Activated CD4-positive, alpha-beta T cell treated with anti-CD3 and anti-CD28 coated beads, Interleukin-2, Interleukin-6, amounts not matched to agents 100 ng/mL and 50 ng/mL, durations not matched to agents 16 hours and 8 hours (primary cell): Measurements from ENCODE around the gene LCNL1.

ENCODE experiments used
- DNase-seq: peaks from one replicate; pipeline ENCODE4 v3.0.0-alpha.2; 2020

LCNL1 gene

DNA sequence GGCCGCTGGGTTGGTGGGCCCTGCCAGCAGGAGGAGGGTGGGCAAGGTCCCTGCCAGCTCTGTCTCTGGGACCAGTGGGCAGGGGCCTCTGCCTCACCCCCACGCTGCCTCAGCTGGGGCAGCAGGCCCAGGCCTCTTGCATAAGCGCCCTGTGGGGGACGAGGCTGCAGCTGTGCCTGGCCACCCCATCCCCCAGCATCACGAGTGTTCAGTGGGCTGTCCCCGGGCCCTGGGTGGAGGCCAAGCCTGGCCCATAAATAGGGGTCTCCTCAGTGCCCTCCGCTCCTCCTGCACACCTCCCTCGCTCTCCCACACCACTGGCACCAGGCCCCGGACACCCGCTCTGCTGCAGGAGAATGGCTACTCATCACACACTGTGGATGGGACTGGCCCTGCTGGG is 5.6 kb upstream of the LCNL1 start, which contains the start of gene PTGDS:
Gene PTGDS, plus strand, starts transcription at position 282 of the 400 bp plus-strand sequence. Its CDS starts 75 bp downstream, at position 357.
- DNase-seq, result no peak

DNA sequence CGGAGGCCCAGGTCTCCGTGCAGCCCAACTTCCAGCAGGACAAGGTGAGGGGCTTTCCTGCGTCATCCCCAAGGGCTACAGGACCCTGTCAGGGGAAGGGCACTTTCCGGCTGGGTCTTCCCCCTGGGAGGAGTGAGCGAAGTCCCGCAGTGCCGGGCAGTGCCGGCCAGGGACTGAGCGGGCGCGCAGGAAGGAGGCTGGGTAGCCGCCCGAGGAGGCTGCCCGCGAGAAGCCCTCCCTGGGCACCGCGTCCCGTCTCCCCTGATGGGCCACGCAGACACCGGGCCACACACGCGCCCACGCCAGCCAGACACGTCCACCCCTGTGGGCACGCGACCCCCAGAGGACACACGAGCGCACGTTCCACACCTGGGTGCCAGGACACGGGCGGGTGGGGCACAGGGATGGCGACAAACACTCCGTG is 5.1 kb upstream of the LCNL1 start:
- DNase-seq, result no peak

DNA sequence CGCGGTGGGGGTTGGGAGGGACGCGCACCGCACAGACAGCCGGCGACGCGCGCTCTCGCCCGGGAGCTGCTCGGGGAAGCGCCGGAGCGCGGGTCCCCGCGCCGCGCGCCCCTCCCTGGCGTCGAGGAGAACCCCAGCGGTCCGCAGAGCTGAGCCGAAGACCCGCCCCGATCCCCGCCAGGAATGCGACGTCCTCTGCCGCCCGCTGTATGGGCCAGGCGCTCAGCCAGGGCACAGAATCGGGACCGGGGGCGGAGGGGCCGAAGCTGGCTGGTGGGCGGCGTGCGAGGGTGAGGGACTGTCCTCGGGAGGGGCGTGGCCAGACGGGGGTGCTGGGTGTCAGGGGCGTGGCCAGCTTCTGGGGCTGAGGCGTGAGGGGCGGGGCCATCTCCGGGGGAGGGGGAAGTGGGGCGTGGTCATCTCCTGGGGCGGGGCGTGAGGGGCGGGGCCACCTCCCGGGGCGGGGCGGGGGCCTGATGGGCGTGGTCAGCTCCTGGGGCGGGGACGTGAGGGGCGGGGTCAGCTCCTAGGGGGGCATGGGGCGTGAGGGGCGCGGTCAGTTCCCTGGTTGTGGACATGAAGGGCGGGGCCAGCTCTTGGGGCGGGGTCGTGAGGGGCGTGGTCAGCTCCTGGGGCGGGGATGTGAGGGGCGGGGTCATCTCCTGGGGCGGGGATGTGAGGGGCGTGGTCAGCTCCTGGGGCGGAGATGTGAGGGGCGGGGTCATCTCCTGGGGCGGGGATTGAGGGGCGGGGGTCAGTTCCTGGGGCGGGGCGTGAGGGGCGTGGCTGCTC is 4.5 kb upstream of the LCNL1 start:
- DNase-seq, result peak; percentile 67

DNA sequence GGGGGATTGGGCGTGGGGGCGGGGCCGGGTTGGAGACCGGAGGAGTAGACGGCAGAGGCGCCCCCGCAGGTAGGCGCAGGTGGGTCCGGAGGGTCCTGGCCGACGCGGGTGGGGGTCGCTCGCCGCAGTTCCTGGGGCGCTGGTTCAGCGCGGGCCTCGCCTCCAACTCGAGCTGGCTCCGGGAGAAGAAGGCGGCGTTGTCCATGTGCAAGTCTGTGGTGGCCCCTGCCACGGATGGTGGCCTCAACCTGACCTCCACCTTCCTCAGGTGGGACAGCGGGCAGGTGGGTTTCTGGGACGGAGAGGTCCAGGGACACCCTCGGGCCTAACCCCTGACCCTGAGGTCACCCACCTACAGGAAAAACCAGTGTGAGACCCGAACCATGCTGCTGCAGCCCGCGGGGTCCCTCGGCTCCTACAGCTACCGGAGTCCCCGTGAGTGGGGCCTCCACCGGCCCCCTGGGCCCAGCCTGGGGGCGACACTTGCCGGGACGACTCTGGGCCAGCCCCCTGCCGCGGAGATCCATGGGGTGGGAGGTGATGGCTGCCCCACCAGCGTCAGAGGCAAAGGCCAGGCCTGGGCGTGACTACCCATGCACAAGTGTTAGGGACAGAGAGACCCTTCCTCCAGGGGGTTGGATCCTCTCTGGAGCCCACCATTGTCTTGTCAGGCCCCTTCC is 3.8 kb upstream of the LCNL1 start:
- no peak for DNase-seq

DNA sequence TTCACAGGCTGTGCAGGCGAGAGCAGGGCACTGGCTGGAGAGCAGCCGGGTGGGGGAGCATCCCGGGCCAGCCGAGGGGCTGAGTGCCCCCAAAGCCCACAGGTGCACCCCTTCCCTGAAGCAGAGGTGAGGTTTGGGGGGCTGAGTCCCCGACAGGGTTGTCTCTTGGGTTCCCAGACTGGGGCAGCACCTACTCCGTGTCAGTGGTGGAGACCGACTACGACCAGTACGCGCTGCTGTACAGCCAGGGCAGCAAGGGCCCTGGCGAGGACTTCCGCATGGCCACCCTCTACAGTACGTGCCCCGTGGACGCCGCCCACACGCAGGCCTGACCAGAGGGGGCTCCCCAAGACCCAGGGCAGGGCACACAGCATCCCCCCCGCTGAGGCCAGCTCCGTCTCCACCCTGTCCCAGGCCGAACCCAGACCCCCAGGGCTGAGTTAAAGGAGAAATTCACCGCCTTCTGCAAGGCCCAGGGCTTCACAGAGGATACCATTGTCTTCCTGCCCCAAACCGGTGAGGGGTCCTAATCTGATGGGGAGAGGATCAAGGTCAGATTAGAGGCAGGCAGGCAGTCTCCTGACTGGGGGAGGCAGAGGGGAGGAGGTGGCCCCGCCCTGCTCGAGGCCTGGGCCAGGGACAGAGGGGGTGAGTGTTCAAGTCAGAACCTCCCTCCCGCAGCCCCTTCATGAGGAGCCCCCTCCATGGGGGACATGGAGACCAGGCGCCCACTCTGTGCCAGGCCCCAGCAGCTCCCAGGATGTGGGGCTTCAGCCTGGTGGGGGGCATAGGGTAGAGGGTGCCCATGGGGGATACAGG is 2.8 kb upstream of the LCNL1 start:
- no peak for DNase-seq

DNA sequence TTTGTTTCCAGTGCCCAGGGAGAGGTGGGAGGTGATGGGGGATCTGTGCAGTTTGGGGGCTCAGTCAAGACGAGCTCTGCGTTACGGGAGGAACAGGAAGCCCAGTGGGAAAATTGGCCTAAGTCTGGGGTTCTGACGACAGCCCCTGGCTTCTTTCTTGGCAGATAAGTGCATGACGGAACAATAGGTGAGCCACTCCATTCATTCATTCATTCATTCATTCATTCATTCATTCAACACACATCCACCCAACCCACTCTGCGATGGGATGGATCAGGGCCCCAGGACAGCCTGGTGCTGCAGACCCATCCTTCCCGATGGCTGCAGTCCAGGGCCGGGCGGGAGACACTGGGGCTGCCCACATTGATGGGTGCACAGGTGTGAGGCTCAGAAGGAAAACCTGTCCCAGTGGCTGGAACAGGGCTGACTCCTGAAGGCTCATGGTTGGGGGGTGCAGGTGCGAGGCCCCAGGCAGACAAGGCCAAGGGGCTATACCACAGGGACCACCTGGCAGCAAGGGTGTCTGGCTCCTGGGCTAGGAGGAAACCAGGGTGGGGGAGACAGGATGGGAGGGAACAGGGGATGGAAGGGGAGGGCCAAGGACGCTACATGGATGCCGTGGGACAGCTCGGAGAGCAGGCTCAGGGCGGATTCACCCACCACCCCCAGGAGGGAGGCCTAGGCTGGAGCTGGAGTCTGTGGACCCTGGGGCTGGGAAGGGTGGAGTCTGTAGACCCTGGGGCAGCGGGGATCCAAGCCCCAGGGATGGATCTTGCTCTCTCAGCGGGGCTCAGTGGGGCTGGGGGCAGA is 1.9 kb upstream of the LCNL1 start:
- DNase-seq, result no peak

DNA sequence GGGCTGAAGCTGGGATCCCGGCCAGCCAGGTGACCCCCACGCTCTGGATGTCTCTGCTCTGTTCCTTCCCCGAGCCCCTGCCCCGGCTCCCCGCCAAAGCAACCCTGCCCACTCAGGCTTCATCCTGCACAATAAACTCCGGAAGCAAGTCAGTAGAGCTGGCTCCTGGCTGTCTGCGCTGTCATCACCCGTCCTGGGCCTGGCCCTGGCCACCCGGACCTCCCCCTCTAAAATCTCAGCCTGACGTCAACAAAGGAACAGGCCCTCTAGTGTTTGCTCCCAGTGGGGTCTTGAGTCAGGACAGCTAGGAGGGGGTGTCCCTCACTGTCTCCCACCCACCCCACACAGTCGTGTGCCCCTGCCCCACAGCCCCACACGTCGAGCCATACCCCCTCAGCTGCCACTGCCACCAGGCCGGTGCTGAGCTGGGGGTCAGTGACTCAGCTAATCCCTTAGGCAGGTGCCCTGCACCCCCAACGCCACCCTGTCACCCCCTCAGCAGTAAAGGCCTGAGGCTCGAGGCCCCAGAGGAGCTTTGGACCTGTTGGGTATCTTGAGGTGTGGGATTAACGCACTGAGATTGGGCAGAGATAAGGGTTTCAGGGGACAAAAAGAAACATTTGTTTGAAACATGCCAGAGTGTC is 1.1 kb upstream of the LCNL1 start:
- DNase-seq, result no peak

DNA sequence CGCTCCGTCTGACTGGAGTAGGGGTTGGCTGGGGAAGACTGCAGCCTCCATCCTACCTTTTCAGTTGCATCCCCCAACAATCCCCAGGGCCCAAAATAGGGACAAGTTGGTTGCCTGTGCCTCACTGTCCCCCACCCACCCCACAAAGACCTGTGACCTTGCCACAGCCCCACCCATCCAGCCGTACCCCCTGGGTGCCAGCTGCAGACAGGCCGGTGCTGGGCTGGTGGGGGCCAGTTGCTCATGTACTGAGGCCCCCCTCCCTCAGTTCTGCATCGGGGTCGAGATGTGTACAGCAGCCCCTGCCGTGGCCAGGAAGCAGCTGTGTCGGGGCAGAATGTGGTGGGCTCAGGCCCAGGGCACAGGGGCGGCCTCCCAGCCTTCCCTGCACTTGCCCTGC is 374 bp downstream of the LCNL1 start:
- no peak for DNase-seq

DNA sequence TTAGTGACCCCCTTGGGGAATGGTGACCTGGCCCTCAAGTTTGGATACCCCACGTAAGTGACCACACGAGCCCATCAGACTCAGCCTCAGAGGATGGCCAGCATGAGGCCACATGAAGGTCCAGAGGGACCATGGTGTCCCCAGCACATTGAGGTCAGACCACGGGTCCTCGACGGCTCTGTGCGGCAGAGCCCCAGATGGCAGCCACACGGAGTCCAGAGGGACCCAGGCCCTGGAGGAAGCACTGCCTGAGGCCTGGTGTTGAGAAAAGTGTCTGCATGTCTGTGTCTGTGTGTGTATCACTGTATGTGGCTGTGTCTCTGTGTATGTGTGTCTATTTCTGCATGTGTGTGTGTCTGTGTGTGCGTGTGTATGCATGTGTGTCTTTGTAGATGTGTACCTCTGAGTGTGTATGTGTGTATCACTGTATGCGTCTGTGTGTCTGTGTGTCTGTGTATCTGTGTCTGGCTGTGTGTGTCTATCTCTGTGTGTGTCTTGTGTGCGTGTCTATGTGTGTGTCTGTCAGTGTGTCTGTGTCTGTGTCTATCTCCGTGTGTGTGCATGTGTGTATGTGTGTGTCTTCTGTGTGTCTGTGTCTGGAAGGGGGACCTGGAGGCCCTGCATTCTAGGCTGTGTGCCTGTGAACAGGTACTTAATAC is 992 bp downstream of the LCNL1 start:
- no peak for DNase-seq

DNA sequence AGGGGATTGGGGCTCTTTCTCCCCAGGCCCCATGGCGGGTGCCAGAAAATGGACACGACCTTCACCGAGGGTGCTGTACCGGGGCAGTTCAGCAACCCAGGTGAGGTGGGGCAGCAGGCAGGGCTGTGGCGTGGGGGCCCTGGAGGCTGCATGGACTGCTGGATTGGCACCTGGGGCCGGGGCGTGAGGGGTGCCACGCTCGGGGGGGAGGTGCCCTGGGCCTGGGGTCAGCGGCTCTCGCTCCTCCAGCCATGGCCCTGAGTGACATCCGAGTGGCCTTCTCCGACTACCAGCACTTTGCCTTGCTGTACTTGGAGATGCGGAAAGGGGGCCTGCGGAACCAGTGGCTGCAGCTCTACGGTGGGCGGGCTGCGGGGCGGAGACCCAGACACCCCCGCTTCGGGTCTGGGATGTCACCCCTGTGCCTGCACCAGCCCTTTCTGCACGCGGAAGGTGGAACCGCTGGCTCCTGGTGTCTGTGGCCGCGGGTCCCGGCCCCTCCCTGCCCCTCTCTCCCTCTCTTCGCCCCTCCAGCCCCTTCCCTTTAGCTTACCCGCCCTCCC is 1.8 kb downstream of the LCNL1 start:
- DNase-seq, result no peak

DNA sequence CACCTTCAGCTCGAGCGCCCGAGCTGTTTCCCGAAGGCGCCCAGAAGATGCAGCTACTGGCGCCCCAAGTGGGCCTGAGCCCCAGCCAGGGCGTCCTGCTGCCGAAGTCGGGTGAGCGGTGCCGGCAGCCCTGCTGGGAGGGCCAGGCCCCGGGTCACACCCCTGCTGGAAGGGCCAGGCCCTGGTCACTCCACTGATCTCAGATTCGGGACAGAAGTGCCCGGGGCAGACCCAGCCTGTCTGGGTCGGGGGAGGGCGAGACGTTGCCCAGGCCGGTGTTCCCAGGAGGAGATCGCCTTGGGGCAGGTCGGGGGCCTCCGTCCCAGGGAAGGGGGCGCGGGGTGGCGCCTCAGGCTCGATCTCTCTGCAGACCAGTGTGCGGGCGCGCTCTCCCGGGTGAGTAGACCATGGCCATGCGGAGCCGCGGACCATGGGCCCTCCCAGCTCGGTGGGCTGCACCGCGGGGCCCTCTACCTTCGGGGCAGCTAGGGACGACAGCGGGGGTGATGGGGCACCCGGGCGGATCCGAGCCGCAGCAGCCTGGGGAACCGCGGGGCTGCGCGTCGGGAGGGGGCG is 2.3 kb downstream of the LCNL1 start:
- no peak for DNase-seq

DNA sequence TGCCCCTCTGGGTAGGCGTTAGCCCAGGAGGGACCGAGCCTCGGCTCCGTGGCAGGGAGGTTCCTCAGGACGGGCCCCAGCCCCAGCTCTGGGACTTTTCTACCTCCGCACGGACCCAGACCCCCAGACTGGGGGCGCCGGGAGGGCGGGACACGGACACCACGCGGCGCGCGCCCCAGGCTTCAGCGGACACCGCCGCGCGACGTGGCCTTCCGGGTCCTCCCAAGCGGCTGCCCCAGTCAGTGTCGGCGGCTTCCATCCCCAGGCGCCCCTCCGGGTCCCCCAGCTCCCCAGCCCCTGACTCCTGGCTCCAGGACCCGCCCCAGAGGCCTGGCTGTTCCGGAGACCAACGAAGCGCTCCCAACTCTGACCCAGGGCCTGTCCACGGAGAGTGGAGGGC is 3.1 kb downstream of the LCNL1 start:
- DNase-seq, result no peak

DNA sequence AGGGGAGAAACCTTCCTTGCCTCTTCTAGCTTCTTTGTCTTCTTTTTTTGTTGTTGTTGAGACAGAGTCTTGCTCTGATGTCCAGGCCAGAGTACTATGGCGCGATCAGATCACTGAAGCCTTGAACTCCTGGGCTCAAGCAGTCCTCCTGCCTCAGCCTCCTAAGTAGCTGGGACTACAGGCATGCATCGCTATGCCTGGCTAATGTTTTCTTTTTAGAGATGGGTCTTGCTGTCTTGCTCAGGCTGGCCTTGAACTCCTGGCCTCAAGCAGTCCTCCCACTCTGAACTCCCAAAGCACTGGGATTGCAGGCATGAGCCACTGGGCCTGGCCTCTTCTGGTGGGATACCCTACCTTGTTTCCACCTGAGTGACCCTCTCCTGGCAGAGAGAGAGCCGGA is 6.1 kb downstream of the LCNL1 start:
- DNase-seq, result no peak

DNA sequence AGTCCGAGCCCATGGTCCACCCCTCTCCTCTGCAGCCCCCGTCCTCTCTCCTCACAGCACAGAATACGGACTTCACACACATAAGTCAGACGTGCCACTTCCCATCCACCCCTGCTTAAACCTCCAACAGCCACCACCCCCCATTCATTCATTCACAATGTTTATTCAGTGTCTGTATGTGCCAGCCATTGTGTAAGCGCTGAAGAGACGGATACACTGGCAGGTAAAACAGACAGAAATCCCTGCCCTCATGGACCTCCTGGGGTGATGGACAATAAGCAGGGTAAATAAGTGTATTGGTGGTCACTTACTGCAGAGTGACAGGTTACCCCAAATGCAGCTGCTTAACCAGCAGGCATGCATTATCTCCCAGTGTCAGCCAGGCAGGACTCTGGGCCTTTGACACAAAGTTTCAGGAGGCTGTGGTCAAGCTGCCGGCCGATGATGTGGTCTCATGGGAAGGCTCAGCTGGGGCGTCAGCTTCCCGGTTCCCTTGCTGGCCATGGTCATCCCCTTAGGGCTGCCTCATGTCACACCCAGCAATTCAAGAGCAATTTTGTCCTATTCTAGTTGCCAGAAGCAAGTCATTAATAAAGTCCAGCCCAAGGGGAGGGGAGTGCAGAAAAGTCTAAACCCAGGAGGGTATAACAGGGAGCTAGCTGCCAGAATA is 7.6 kb downstream of the LCNL1 start:
- DNase-seq, result no peak

DNA sequence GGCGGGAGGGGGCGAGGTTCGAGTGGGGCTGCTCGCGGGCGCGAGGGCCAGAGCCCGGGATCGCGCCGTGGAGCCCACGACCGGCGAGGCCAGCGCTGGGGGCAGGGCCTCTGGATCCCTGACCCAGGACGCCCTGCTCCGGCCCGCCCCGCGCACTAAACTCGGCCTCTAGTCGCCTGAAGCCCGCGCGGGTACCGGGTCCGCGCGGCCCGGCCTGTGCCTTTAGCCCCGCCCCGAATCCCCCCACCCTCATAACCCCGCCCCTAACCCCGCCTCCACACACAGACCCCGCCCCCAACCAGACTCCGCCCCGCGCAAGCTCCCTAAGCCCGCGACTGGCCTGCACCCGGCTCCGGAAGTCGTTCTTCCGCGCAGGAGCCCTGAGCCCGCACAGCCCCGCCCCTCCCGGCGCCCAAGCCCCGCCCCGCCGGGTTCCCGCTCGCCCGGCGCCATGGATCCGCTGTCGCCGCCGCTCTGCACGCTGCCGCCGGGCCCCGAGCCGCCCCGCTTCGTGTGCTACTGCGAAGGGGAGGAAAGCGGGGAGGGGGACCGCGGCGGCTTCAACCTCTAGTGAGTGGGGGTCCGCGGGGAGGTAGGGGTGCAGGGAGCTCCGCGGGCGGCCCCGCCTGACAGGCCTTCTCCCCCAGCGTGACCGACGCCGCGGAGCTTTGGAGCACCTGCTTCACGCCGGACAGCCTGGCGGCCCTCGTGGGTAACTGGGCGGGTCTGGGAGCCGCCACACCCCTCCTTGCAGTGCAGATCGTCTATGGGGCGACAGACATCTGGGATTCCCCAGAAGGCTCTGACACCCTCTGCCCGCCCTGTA is 9.4 kb downstream of the LCNL1 start, which contains the start of gene PAXX:
Gene PAXX, plus strand, starts transcription at position 430 of the 826 bp plus-strand sequence. Its CDS starts 22 bp downstream, at position 452.
- DNase-seq, result peak; percentile 97

DNA sequence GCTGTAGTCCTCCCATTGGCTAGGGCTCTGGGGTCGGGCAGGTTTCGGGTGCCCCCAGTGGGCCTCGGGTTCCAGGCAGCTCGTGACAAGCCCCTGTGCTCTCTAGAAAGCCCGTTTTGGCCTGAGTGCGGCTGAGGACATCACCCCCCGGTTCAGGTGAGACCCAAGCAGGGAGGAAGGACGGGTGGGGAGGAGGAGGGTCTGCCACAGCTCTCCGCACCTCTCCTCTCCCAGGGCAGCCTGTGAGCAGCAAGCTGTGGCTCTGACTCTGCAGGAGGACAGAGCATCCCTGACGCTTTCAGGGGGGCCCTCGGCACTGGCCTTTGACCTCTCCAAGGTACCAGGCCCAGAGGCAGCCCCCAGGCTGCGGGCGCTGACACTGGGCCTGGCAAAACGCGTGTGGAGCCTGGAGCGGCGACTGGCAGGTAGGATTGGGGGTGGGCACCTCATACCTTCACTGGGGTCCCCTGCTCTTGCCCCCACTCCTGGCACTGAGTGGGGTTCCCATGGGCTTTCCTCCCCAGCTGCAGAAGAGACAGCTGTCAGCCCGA is 10.1 kb downstream of the LCNL1 start:
- DNase-seq, result no peak

DNA sequence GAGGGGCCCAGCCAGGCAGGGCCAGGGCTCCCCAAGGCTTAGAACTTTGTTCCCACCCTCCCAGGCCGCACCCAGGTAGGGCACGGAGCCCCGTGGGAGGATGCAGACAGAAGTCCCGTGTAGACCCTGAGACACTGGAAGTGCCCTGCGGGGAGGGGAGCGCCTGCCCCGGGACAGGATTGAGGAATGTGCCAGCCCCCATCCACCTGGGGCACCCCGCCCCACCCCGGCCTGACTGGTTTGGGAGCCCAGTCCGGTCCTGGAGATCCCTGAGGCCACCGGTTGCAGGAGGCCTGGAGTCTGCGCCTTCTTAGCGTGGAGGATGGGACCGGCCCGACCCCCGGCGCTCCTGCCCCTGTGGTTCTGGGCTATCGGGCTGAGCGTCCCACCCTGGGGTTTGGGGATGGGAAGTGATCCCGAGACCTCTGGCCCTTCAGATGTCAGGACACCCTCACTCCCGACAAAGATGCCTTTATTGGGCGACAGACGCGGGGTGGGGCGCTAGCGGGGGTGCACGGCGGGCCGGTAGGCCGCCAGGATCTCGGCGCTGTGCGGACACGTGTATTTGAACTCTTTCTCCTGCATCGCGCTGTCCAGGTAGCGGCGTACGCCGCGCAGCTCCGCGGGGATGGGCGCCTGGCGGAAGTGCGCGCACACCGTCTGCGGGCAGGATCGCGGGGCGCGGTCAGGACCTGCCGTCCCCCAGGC is 11.5 kb downstream of the LCNL1 start:
- no peak for DNase-seq

DNA sequence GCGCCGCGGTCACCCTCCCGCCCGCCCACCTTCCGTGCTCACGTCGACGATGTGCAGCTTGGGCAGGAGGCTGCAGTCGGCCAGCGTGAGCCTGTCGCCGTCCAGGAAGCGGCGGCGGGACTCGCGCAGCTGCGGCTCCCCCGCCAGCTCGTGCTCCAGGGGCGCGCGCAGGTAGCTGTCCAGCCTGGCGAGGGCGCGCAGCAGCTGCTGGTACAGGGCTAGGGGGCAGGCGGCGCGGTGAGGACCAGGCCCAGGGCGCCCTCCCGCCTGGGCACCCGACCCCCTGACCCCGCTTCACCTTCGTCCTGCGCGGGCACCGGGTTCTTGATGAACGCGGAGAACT is 12.1 kb downstream of the LCNL1 start:
- no peak for DNase-seq
